ENCODE results near the gene ADORA2A. TPM values are rescaled to one million over a fixed set of nuclear protein-coding genes. Genes with fewer than 3 reads are reported as not detected.
A peak's percentile ranks its signal among the peaks of the same experiment; 100 is the strongest.

The ADORA2A gene
- total RNA-seq, 1 experiment from 2014 or later = 3.6 TPM

DNA sequence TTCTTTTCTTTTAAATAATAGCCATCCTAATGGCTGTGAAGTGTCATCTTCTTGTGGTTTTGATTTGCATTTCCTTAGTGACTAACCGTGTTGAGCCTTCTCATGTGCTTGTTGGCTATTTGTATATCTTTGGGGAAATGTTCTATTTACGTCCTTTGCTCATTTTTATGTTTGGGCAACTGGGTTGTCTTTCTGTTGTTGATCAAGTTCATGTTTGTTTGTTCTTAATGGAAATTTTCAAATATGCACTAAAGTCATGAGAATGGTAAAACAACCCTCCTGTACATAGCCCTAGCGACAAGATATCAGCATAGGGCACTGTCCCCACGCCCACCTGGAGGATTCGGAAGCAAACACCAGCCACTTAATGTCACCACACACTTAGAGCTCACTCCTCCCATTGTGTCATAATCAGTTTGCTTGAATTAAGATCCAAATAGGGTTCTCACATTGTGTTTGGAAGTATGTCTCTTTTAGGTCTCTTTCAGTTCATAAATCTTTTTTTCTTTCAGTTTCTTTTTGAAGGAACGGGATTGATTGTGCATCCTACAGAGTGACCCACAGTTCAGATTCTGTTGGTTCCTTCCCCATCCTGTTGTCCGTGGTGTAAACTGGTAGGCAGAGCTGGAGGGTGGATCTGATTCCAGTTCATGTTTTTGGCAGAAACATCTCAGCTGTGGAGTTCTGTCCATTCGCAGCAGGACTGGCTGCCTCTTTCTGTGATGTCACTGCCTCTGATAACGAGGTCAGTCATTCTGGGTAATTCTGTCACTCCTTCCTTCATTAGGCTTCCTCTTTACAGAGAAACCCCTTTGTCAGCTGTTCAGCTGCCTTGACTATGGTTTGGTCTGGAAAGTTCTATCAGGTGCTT lies 26.4 kb upstream of the ADORA2A start:
- ChIA-PET RAD21 (ENCODE audit: low non-redundant PET in 1 of 2, low total read pairs in 2 of 2, uncharacterized antibody in 2 of 2, unreplicated experiment in 2 of 2) (interaction anchor here in 1 of 2 experiments (0.6 kb wide), 1 partner anchor 34 kb away, joined by 3 read pairs; no protein-coding TSS in a partner anchor), CTCF (no interaction called here), POLR2A (no interaction called here)
- Histone ChIP-seq H3K36me3 (ENCODE audit: control insufficient read depth in 1 of 2, insufficient read depth in 2 of 2, low read length in 2 of 2) (peaks cover 9 to 13% of the 10 kb centered on the region in 2 experiments; a peak in 3 of 4 replicates), H4K20me1 (ENCODE audit: insufficient read depth) (peaks cover 10% of the 10 kb centered on the region), H3K27ac (ENCODE audit: low read depth, low read length) (no peak overlapping the region), H2AFZ (ENCODE audit: low read depth, low read length, poor library complexity, severe bottlenecking) (no peak overlapping the region), H3K4me3 (replicated peaks in 1 of 2; ENCODE audit: low read depth in 1 of 2, low read length in 2 of 2) (no peak overlapping the region), H3K27me3 (ENCODE audit: insufficient read depth, low read length) (no peaks in the 10 kb centered on the region), H3K9ac (ENCODE audit: low read length) (no peak overlapping the region), H3K79me2 (ENCODE audit: insufficient read depth, low read length) (no peaks in the 10 kb centered on the region; the same call in 1 of the 2 replicates), H3K9me3 (ENCODE audit: control insufficient read depth in 1 of 2, insufficient read depth in 1 of 2, low read depth in 1 of 2, low read length in 2 of 2) (no peaks in the 10 kb centered on the region), H3K4me2 (ENCODE audit: low read length) (no peak overlapping the region), H3K4me1 (ENCODE audit: control insufficient read depth in 1 of 2, insufficient read depth in 2 of 2, low read length in 2 of 2) (peaks cover 26 to 37% of the 10 kb centered on the region in 2 experiments), H3K9me2 (ENCODE audit: insufficient read depth) (no peaks in the 10 kb centered on the region)
- BruUV-seq (replicated peaks) = no TSS peak
- DNase-seq (ENCODE audit: low read depth, low spot score) = no peak
- intact Hi-C loops (cut with micrococcal nuclease) = no loop called here
- no peak for ATAC-seq
- TF ChIP-seq JUND (IDR thresholded peaks at IDR 0.05) (no peak), ZFX (IDR thresholded peaks at IDR 0.05) (no peak), CEBPB (IDR thresholded peaks at IDR 0.05; ENCODE audit: low read depth) (no peak), EGR1 (IDR thresholded peaks at IDR 0.05; ENCODE audit: low read depth) (no peak), CBX3 (IDR thresholded peaks at IDR 0.05; ENCODE audit: low read depth) (no peak)
- TF ChIP-seq, protein P1, sequence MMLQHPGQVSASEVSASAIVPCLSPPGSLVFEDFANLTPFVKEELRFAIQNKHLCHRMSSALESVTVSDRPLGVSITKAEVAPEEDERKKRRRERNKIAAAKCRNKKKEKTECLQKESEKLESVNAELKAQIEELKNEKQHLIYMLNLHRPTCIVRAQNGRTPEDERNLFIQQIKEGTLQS (IDR thresholded peaks at IDR 0.05) = no peak

DNA sequence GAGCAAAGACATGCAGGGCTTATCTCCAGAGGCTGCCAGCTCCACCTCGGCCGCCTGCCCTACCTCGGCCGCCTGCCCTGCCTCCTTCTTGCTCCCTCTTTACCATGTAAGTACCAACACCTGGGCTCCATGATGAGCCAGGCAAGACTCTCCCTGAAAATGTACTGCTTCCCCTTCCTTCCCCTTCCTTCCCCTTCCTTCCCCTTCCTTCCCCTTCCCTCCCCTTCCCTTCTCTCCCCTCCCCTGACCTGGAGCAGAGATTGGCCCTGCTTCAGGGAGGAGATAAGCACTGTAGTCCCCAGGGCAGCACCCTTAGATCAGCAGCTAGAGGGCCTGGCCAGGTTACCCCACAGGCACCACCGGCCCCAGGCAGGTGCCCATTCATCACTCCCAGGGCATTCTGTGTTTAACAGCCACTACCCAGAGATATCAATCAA lies 25.4 kb upstream of the ADORA2A start:
- Histone ChIP-seq H2AFZ (ENCODE audit: low read depth, low read length, poor library complexity, severe bottlenecking) (no peak overlapping the region), H3K4me1 (ENCODE audit: control insufficient read depth in 1 of 2, insufficient read depth in 2 of 2, low read length in 2 of 2) (peaks cover 26 to 37% of the 10 kb centered on the region in 2 experiments), H3K9ac (ENCODE audit: low read length) (no peak overlapping the region), H3K27me3 (ENCODE audit: insufficient read depth, low read length) (no peaks in the 10 kb centered on the region), H3K9me3 (ENCODE audit: control insufficient read depth in 1 of 2, insufficient read depth in 1 of 2, low read depth in 1 of 2, low read length in 2 of 2) (no peaks in the 10 kb centered on the region), H3K4me2 (ENCODE audit: low read length) (peak overlapping the region; percentile 61), H3K4me3 (replicated peaks in 1 of 2; ENCODE audit: low read depth in 1 of 2, low read length in 2 of 2) (no peak overlapping the region), H3K79me2 (ENCODE audit: insufficient read depth, low read length) (no peaks in the 10 kb centered on the region; the same call in 1 of the 2 replicates), H3K9me2 (ENCODE audit: insufficient read depth) (no peaks in the 10 kb centered on the region), H4K20me1 (ENCODE audit: insufficient read depth) (peaks cover 10% of the 10 kb centered on the region), H3K36me3 (ENCODE audit: control insufficient read depth in 1 of 2, insufficient read depth in 2 of 2, low read length in 2 of 2) (peaks cover 4 to 11% of the 10 kb centered on the region in 2 experiments; a peak in 3 of 4 replicates), H3K27ac (ENCODE audit: low read depth, low read length) (peak overlapping the region; percentile 68; the same call in 1 of the 2 replicates)
- ATAC-seq = peak; percentile 58
- POLR2A ChIA-PET = no interaction called here
- BruUV-seq (replicated peaks) = no TSS peak
- RAD21 ChIA-PET (ENCODE audit: low non-redundant PET in 1 of 2, low total read pairs in 2 of 2, uncharacterized antibody in 2 of 2, unreplicated experiment in 2 of 2) = interaction anchor here (0.6 kb wide), 2 partner anchors 33 to 103 kb away, joined by 3 to 4 read pairs; no protein-coding TSS in a partner anchor
- intact Hi-C loops (cut with micrococcal nuclease) = no loop called here
- DNase-seq (ENCODE audit: low read depth, low spot score) = no peak
- CTCF ChIA-PET = interaction anchor here (1.4 kb wide), 1 partner anchor 22 kb away, joined by 3 read pairs; no protein-coding TSS in a partner anchor
- TF ChIP-seq JUND (IDR thresholded peaks at IDR 0.05) (no peak), ZNF274 (IDR thresholded peaks at IDR 0.05; ENCODE audit: low read depth, low read length) (no peak), TCF7L2 (IDR thresholded peaks at IDR 0.05; ENCODE audit: borderline replicate concordance, extremely low read depth, insufficient read depth, insufficient read length) (no peak), CEBPB (IDR thresholded peaks at IDR 0.05; ENCODE audit: low read depth) (no peak), SRF (IDR thresholded peaks at IDR 0.05; ENCODE audit: low read depth) (no peak), SIN3A (IDR thresholded peaks at IDR 0.05; ENCODE audit: low read depth) (no peak), YY1 (IDR thresholded peaks at IDR 0.05; ENCODE audit: extremely low read depth, insufficient replicate concordance, low read depth, low read length) (no peak), ELF1 (IDR thresholded peaks at IDR 0.05; ENCODE audit: borderline replicate concordance, low read depth) (no peak), ZFX (IDR thresholded peaks at IDR 0.05) (no peak), POLR2A (IDR thresholded peaks at IDR 0.05; ENCODE audit: borderline replicate concordance, extremely low read depth, insufficient read depth, insufficient read length) (no peak), SP1 (IDR thresholded peaks at IDR 0.05; ENCODE audit: low read depth) (no peak)
- TF ChIP-seq, protein P2, sequence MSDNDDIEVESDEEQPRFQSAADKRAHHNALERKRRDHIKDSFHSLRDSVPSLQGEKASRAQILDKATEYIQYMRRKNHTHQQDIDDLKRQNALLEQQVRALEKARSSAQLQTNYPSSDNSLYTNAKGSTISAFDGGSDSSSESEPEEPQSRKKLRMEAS (IDR thresholded peaks at IDR 0.05) = no peak
- TF ChIP-seq, protein P3, sequence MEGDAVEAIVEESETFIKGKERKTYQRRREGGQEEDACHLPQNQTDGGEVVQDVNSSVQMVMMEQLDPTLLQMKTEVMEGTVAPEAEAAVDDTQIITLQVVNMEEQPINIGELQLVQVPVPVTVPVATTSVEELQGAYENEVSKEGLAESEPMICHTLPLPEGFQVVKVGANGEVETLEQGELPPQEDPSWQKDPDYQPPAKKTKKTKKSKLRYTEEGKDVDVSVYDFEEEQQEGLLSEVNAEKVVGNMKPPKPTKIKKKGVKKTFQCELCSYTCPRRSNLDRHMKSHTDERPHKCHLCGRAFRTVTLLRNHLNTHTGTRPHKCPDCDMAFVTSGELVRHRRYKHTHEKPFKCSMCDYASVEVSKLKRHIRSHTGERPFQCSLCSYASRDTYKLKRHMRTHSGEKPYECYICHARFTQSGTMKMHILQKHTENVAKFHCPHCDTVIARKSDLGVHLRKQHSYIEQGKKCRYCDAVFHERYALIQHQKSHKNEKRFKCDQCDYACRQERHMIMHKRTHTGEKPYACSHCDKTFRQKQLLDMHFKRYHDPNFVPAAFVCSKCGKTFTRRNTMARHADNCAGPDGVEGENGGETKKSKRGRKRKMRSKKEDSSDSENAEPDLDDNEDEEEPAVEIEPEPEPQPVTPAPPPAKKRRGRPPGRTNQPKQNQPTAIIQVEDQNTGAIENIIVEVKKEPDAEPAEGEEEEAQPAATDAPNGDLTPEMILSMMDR (IDR thresholded peaks at IDR 0.05 in 2 of 3, conservative IDR thresholded peaks at IDR 0.05 in 1 of 3; ENCODE audit: borderline replicate concordance in 1 of 3, insufficient read depth in 1 of 3, low read depth in 2 of 3, low read length in 2 of 3) = no peak
- TF ChIP-seq, protein P1 (IDR thresholded peaks at IDR 0.05) = no peak
